Measurements from ENCODE around the gene VWA5B1.

VWA5B1 gene

GRCh38 chr1:20404466-20404865 lies 113.8 kb downstream of the VWA5B1 start:
- H3K9ac ChIP-seq (ENCODE audit: insufficient read length) = no peak overlapping the region
- no peak overlapping the region for H3K27ac ChIP-seq
- H3K9me3 ChIP-seq (ENCODE audit: low read depth, low read length) = no peaks in the 10 kb centered on the region
- no peak for DNase-seq (ENCODE audit: low read depth, low spot score)
- no peak for TF ChIP-seq EZH2 (IDR thresholded peaks at IDR 0.05)
- TF ChIP-seq POLR2AphosphoS5 (IDR thresholded peaks at IDR 0.05; ENCODE audit: borderline replicate concordance, low read depth, low read length) = no peak
- TF ChIP-seq FOXP2 (optimal IDR thresholded peaks at IDR 0.05; ENCODE audit: control extremely low read depth, extremely low read length, insufficient read depth) = no peak
- no peaks in the 10 kb centered on the region for H3K36me3 ChIP-seq (ENCODE audit: insufficient read depth, low read length)
- no peak overlapping the region for H3K4me3 ChIP-seq

Data from SK-N-MC (cell line).